Gastroesophageal sphincter (tissue), 3 donors: ENCODE measurements around the gene SRSF1.

ENCODE experiments used
- EP300 ChIP-seq: sonication (generic); formaldehyde crosslinking; IDR thresholded peaks from one replicate; pipeline ENCODE4 v1.6.1; 2017; ENCODE audit warnings: antibody characterized with exemption, mild to moderate bottlenecking
- POLR2A ChIP-seq, 2 donors: fragments of 450-650 bp; IDR thresholded peaks; one replicate each; pipeline ENCODE4 v1.6.1; 2017; ENCODE audit warnings: antibody characterized with exemption in 2 of 2, mild to moderate bottlenecking in 2 of 2, moderate library complexity in 1 of 2
- POLR2AphosphoS5 ChIP-seq: sonication (generic); formaldehyde crosslinking; IDR thresholded peaks from one replicate; pipeline ENCODE4 v1.6.1; 2017; ENCODE audit warnings: antibody characterized with exemption
- TF ChIP-seq, protein P1 (sequence below), 4 experiments: fragments of 200-600 bp in 2 of 4; fragments of 450-650 bp in 2 of 4; sonication (generic) in 1 of 4; IDR thresholded peaks; one replicate each; pipeline ENCODE4 v1.5.1; 2017 to 2019; ENCODE audit warnings: antibody characterized with exemption in 4 of 4, mild to moderate bottlenecking in 2 of 4, moderate library complexity in 2 of 4

DNA sequence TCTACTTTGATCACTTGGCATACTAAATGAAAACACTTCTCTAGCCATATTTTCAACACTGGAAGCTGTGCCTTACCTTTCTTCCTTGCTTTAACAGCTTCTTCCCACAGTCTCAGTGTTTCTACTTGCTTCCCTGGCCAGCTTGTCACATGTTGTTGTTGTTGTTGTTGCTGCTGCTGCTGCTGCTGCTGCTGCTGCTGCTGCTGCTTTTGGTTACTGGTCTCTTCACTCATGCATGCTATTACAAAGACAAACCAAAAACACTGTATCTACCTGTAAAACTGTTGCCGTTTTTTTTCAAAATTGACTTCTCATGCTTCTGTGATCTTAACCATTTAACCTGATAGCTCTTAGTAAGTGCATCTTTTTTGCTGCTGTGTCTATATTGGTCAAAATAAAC, 28.0 kb downstream of the SRSF1 start:
- TF ChIP-seq, protein P1, sequence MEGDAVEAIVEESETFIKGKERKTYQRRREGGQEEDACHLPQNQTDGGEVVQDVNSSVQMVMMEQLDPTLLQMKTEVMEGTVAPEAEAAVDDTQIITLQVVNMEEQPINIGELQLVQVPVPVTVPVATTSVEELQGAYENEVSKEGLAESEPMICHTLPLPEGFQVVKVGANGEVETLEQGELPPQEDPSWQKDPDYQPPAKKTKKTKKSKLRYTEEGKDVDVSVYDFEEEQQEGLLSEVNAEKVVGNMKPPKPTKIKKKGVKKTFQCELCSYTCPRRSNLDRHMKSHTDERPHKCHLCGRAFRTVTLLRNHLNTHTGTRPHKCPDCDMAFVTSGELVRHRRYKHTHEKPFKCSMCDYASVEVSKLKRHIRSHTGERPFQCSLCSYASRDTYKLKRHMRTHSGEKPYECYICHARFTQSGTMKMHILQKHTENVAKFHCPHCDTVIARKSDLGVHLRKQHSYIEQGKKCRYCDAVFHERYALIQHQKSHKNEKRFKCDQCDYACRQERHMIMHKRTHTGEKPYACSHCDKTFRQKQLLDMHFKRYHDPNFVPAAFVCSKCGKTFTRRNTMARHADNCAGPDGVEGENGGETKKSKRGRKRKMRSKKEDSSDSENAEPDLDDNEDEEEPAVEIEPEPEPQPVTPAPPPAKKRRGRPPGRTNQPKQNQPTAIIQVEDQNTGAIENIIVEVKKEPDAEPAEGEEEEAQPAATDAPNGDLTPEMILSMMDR (IDR thresholded peaks at IDR 0.05) = no peak
- TF ChIP-seq EP300 = no peak
- no peak for TF ChIP-seq POLR2AphosphoS5
- TF ChIP-seq POLR2A (IDR thresholded peaks at IDR 0.05) = no peak
